Gastrocnemius medialis (tissue), 4 donors: ENCODE results near the gene FIG4.

Experiments
- POLR2A ChIP-seq, 2 donors: fragments of 450-650 bp; IDR thresholded peaks; one replicate each; pipeline ENCODE4 v1.6.1; 2017; ENCODE audit warnings: antibody characterized with exemption in 2 of 2, mild to moderate bottlenecking in 2 of 2, moderate library complexity in 2 of 2
- TF ChIP-seq, protein P1 (sequence below), 5 experiments: fragments of 450-650 bp in 3 of 5; fragments of 200-600 bp in 2 of 5; sonication (generic) in 2 of 5; IDR thresholded peaks in 4 of 5; conservative IDR thresholded peaks in 1 of 5; 1 replicate in 4 of 5; 2 replicates in 1 of 5; pipeline ENCODE4 v1.5.1; 2016 to 2019; ENCODE audit warnings: antibody characterized with exemption in 5 of 5, mild to moderate bottlenecking in 3 of 5, moderate library complexity in 3 of 5

DNA sequence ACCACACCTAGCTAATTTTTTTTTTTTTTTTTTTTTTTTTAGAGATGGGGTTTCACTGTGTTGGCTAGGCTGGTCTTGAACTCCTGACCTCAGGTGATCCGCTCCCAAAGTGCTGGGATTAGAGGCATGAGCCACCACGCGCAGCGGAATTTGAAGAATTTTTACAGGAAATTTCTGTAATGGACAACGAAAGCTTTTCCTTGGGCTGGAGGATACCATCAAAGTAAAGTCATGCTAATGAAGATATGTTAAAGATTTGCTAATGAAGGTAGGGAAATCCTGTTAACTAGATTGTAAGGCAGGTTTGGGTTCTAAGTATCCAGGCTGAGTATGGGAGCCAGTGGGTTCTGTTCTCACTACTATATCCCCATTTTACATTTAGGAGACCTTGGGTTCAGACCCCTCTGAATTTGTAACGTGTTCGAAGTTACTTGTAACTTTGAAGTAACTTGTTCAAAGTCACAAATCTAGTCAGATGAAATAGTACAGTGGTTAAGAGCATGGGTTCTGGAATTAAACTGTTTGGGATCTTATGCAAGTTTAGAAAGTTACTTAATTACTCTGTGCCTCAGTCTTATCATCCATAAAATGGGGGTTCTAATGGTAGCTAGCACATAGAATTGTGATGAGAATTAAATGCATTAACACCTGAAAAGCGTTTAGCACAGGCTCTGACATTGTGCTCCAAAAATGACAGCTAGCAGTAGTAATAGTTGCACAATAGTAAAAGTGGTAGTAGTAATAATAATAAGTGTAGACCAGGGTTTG is 163.6 kb downstream of the FIG4 start:
- TF ChIP-seq, protein P1, sequence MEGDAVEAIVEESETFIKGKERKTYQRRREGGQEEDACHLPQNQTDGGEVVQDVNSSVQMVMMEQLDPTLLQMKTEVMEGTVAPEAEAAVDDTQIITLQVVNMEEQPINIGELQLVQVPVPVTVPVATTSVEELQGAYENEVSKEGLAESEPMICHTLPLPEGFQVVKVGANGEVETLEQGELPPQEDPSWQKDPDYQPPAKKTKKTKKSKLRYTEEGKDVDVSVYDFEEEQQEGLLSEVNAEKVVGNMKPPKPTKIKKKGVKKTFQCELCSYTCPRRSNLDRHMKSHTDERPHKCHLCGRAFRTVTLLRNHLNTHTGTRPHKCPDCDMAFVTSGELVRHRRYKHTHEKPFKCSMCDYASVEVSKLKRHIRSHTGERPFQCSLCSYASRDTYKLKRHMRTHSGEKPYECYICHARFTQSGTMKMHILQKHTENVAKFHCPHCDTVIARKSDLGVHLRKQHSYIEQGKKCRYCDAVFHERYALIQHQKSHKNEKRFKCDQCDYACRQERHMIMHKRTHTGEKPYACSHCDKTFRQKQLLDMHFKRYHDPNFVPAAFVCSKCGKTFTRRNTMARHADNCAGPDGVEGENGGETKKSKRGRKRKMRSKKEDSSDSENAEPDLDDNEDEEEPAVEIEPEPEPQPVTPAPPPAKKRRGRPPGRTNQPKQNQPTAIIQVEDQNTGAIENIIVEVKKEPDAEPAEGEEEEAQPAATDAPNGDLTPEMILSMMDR (IDR thresholded peaks at IDR 0.05 in 4 of 5, conservative IDR thresholded peaks at IDR 0.05 in 1 of 5) = no peak
- TF ChIP-seq POLR2A (IDR thresholded peaks at IDR 0.05) = no peak
